Thoracic aorta (tissue), 2 donors: ENCODE results near the gene APOM. TPM values are rescaled to one million over a fixed set of nuclear protein-coding genes. Genes with fewer than 3 reads are reported as not detected.

Source experiments
- ATAC-seq: fragments of 150-250 bp; one replicate; pipeline ENCODE4 v1.8.0; 2017; ENCODE audit warnings: low read depth; ENCODE audit not compliant: insufficient number of reproducible peaks, low FRiP score
- DNase-seq: peaks from one replicate; pipeline ENCODE4 v3.0.0-alpha.2; 2020; ENCODE audit warnings: low spot score
- H3K27ac ChIP-seq, 2 donors: fragments of 200-600 bp; sonication (generic); 1 replicate in 1 of 2; 2 replicates in 1 of 2; pipeline ENCODE4 v1.5.1; 2016; ENCODE audit warnings: mild to moderate bottlenecking in 2 of 2, moderate library complexity in 2 of 2
- H3K27me3 ChIP-seq: fragments of 200-600 bp; sonication (generic); replicated peaks from 2 replicates; pipeline ENCODE4 v1.6.0; 2016; ENCODE audit warnings: mild to moderate bottlenecking; ENCODE audit not compliant: insufficient read depth
- H3K36me3 ChIP-seq: fragments of 200-600 bp; sonication (generic); one replicate; pipeline ENCODE4 v1.5.1; 2016
- H3K4me1 ChIP-seq, 2 donors: fragments of 200-600 bp; sonication (generic); 1 replicate in 1 of 2; 2 replicates in 1 of 2; pipeline versions ENCODE4 v1.5.1 to v1.6.0; 2016; ENCODE audit warnings: low read depth in 2 of 2, mild to moderate bottlenecking in 1 of 2; ENCODE audit not compliant: control insufficient read depth in 1 of 2
- H3K4me3 ChIP-seq: fragments of 200-600 bp; sonication (generic); 2 replicates; pipeline ENCODE4 v1.5.1; 2016; ENCODE audit warnings: mild to moderate bottlenecking
- H3K9me3 ChIP-seq: fragments of 200-600 bp; sonication (generic); 2 replicates; pipeline ENCODE4 v1.5.1; 2016
- total RNA-seq, 2 donors: library from RNA; depleted of rRNA; stranded (reverse); fragments of >200 nt; gene quantifications; one replicate each; pipeline versions ENCODE4 v1.1.0 to v1.2.3, GENCODE V29; 2016
- TF ChIP-seq, protein P1 (sequence below): fragments of 200-600 bp; sonication (generic); IDR thresholded peaks from one replicate; pipeline ENCODE4 v1.5.1; 2019; ENCODE audit warnings: antibody characterized with exemption

APOM gene
- total RNA-seq, 2 donors from 2014 or later: 2.2 TPM; not detected in 1

GRCh38 chr6:31652925-31653724 is 2.6 kb upstream of the APOM start:
- Histone ChIP-seq H3K36me3 (peaks cover 18% of the 10 kb centered on the region), H3K9me3 (no peaks in the 10 kb centered on the region), H3K27me3 (no peaks in the 10 kb centered on the region), H3K4me1 (peaks cover 10 to 34% of the 10 kb centered on the region in 2 donors), H3K27ac (peak overlapping the region; percentile 99 to 100), H3K4me3 (peak overlapping the region; percentile 94)
- peak; percentile 82 for DNase-seq
- ATAC-seq: peak; percentile 73
- TF ChIP-seq, protein P1, sequence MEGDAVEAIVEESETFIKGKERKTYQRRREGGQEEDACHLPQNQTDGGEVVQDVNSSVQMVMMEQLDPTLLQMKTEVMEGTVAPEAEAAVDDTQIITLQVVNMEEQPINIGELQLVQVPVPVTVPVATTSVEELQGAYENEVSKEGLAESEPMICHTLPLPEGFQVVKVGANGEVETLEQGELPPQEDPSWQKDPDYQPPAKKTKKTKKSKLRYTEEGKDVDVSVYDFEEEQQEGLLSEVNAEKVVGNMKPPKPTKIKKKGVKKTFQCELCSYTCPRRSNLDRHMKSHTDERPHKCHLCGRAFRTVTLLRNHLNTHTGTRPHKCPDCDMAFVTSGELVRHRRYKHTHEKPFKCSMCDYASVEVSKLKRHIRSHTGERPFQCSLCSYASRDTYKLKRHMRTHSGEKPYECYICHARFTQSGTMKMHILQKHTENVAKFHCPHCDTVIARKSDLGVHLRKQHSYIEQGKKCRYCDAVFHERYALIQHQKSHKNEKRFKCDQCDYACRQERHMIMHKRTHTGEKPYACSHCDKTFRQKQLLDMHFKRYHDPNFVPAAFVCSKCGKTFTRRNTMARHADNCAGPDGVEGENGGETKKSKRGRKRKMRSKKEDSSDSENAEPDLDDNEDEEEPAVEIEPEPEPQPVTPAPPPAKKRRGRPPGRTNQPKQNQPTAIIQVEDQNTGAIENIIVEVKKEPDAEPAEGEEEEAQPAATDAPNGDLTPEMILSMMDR: no peak

DNA sequence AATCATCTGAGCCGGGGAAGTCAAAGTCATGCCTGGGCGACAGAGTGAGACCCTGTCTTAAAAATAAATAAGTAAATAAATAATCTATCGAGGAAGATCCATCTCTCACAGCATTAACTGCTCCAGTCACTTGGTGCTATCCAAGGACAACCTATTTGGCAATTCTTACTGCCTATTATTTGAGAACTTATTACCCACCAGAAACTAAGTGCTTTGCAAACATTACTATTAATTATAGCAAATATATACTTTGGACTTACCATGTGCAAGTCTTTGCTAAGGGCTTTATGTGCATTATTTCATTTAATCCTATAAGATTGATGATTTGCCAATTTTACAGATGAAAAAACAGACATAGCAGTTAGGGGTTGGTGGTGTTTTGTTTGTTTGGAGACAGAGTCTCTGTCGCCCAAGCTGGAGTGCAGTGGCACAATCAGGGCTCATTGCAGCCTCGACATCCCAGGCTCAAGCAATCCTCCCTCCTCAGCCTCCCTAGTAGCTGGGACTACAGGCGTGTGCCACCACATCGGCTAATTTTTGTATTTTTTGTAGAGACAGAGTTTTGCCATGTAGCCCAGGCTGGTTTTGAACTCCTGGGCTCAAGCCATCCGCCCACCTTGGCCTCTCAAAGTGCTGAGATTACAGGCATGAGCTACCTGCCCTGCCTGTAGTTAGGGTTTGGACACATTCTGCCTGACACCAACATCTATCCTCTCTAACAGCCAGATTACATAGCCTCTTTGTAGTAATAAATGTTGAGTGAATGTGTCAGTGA is 933 bp upstream of the APOM start:
- no peak for DNase-seq
- TF ChIP-seq, protein P1: no peak
- no peak for ATAC-seq
- Histone ChIP-seq H3K27me3 (no peaks in the 10 kb centered on the region), H3K4me3 (no peak overlapping the region), H3K36me3 (peaks cover 2% of the 10 kb centered on the region), H3K4me1 (peaks cover 24 to 50% of the 10 kb centered on the region in 2 donors), H3K27ac (no peak overlapping the region), H3K9me3 (no peaks in the 10 kb centered on the region)

GRCh38 chr6:31657406-31658157 is 1.9 kb downstream of the APOM start:
- TF ChIP-seq, protein P1: no peak
- ATAC-seq: no peak
- Histone ChIP-seq H3K4me1 (peaks cover 23 to 51% of the 10 kb centered on the region in 2 donors), H3K27me3 (no peaks in the 10 kb centered on the region), H3K9me3 (no peaks in the 10 kb centered on the region), H3K27ac (no peak overlapping the region), H3K36me3 (no peaks in the 10 kb centered on the region), H3K4me3 (no peak overlapping the region)
- DNase-seq: no peak

- DNase-seq: no peak
- H3K9me3 ChIP-seq: no peaks in the 10 kb centered on the region
- no peak overlapping the region for H3K4me3 ChIP-seq
- TF ChIP-seq, protein P1: no peak
- no peak overlapping the region for H3K27ac ChIP-seq
- no peaks in the 10 kb centered on the region for H3K27me3 ChIP-seq
- no peak for ATAC-seq
- H3K36me3 ChIP-seq: no peaks in the 10 kb centered on the region
- H3K4me1 ChIP-seq: peaks cover 25 to 56% of the 10 kb centered on the region in 2 donors
Observed at GRCh38 chr6:31658158-31658688, 2.5 kb downstream of the APOM start.
